DMS 273 (cell line): ENCODE measurements around the gene GUCA1A.
A peak's percentile ranks its signal among the peaks of the same experiment; 100 is the strongest.
"Not testable (repeated sequence)": the region's sequence is repeated elsewhere in the genome, so short reads cannot be mapped to it uniquely, and the experiment has no call there.

Source experiments
- DNase-seq: peaks from one replicate; lab custom pipeline; 2025; ENCODE audit not compliant: unreplicated experiment; lab: John Stamatoyannopoulos, UW

GUCA1A gene

GRCh38 chr6:42142118-42142835, 30.9 kb upstream of the GUCA1A start, which contains the start of gene C6orf132:
Gene C6orf132, minus strand, starts transcription at chr6:42142620. Its CDS starts 176 bp downstream, at chr6:42142444.
- DNase-seq: peak; percentile 44

DNA sequence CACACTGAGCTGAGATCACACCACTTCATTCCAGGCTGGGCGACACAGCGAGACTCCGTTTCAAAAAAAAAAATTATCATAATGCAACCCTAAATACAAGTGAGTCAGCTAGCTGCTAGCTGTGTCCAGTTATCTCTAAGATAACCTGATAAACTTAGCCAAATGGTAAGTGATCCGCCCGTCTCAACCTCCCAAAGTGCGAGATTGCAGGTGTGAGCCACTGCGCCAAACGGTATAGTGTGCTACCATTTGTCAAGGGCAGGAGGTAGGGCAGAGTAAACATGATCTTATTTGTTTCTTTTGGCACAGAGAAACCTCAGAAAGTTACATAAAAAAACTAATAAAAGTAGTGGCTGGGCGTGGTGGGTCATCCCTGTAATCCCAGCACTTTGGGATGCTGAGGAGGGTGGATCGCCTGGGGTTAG, 26.0 kb upstream of the GUCA1A start:
- DNase-seq: no peak

GRCh38 chr6:42148058-42148457, 25.1 kb upstream of the GUCA1A start:
- no peak for DNase-seq

DNA sequence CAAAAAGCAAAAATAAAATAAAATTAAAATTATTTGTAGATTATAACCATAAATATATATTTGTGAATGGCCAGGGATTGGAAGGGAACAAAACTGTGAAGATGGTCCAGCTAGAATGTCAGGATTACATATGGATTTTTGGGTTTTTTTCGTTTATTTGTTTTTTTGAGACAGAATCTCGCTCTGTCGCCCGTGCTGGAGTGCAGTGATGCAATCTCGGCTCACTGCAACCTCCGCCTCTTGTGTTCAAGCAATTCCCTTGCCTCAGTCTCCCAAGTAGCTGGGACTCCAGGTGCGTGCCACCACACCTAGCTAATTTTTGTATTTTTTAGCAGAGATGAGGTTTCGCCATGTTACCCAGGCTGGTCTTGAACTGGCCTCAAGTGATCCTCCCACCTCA, 22.9 kb upstream of the GUCA1A start:
- no peak for DNase-seq

- DNase-seq: no peak
These were observed 21.1 kb upstream of the GUCA1A start for GRCh38 chr6:42152024-42152423.

GRCh38 chr6:42152528-42153213, 20.5 kb upstream of the GUCA1A start:
- DNase-seq: not testable (repeated sequence)

GRCh38 chr6:42153921-42154320, 19.2 kb upstream of the GUCA1A start:
- no peak for DNase-seq

GRCh38 chr6:42154461-42155209, 18.5 kb upstream of the GUCA1A start:
- DNase-seq: peak; percentile 55

DNA sequence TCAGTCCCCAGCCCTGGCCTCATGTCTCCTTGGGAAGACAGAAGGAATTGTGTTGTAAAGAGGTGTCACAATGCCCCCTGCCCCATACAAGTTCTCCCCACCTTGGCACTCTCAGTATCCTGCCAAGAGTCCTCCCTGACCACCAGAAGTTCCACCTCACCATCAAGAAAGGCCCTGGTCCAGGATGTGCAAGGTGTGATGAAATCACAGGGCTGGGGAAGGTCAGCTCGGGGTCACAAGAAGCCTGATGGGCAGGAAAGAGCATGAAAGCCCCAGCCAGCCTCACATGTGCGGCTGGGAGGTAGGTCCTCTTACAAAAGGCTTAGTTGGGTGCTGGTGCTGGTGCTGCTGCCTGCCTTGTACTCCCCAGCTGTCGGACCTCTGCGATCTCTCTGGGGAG, 17.9 kb upstream of the GUCA1A start:
- no peak for DNase-seq

GRCh38 chr6:42156638-42157037, 16.5 kb upstream of the GUCA1A start:
- DNase-seq: no peak

DNA sequence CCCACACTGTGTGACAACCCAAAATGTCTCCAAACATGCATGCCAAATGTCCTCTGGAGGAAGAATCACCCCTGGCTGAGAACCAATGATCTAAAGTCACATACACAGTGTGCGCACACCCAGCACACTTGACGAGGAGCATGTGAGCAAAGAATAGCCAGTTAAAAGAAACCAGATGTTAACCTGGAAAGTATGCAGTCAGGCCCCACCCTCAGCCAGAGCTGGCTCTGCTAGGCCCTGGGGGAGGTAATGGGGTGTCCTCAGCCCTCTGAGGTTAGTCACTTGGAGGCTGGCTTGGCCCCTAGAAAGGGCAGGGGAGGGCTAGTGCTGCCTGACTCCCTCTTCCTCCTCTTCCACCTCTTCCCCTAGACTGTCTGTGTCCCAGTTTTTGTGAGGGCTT, 15.2 kb upstream of the GUCA1A start:
- DNase-seq: no peak

DNA sequence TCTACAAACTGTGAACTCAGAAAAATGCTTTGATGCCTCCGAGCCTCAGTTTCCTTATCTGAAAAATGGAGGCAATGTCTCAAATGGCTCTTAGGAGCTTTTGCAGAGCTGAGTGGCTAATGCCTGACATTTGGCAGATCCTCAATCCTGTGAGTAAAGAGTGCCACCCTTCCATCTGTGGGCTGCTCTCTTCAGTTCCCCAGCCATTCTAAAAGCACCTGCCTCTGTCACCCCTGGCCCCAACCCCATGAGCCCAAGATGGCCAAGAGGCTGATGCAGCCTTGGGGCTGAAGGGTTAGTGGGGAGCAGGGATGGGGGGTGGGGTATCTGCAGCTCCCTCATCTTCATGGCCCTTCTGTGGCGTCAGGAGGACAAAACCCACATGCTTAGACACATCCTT, 14.5 kb upstream of the GUCA1A start:
- no peak for DNase-seq

GRCh38 chr6:42159431-42160024, 13.6 kb upstream of the GUCA1A start:
- no peak for DNase-seq

GRCh38 chr6:42162384-42162783, 10.8 kb upstream of the GUCA1A start:
- no peak for DNase-seq

- no peak for DNase-seq
These were observed 10.4 kb upstream of the GUCA1A start for GRCh38 chr6:42162812-42163211.

- no peak for DNase-seq
These were observed 9.2 kb upstream of the GUCA1A start for GRCh38 chr6:42163981-42164380.

DNA sequence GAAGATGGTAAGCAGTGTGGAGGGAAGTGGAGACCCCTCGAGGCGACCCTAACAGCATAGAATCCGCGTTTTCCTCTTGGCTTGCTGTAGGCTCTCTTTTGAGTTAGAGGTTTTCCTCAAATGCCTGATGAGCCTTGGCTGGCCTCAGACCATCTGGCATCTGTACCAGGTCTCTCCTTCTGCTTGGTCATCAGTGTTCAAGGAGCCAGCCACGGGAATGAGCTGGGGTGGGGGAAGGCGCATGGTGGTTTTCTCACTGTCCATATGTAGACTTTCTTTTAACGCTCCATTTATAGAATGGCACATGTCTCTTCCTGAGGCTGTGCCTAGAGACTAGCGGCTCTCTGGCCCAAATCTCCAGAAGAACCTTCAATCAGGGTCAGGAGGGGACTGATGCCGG, 8.1 kb upstream of the GUCA1A start:
- DNase-seq: peak; percentile 47

GRCh38 chr6:42166444-42167141, 6.6 kb upstream of the GUCA1A start:
- peak; percentile 93 for DNase-seq

- DNase-seq: no peak
These were observed 4.5 kb upstream of the GUCA1A start for GRCh38 chr6:42168650-42169049.

DNA sequence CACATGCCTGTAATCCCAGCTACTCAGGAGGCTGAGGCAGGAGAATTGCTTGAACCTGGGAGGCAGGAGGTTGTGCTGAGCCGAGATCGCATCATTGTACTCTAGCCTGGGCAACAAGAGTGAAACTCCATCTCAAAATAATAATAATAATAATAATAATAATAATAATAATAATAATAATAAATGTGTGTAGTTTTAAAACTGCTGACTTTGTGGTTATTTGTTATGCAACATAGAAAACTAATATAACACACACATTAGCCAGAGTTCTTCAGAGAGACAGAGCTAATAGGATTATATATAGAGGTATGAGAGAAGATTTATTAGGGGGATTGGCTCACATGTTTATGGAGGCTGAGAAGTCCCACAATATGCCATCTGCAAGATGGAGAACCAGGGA, 3.4 kb upstream of the GUCA1A start:
- DNase-seq: not testable (repeated sequence)
